Left cardiac atrium (tissue), 4 donors: ENCODE data around the gene A2M. TPM values are rescaled to one million over a fixed set of nuclear protein-coding genes. Genes with fewer than 3 reads are reported as not detected.

Experiments used
- ATAC-seq, 2 donors: fragments of 200-7000 bp; cut with Tn5 transposase; one replicate each; pipeline ENCODE4 v1.9.1; 2020; ENCODE audit warnings: mild to moderate bottlenecking in 2 of 2, moderate library complexity in 2 of 2
- DNase-seq: peaks from one replicate; pipeline ENCODE4 v3.0.0-alpha.2; 2020
- intact Hi-C, 2 donors: fragments of 100-400 bp; cut with DNase I; formaldehyde crosslinking; loops; one replicate each; pipeline versions ENCODE4 v1.14.1 to v1.15.1; 2022 to 2023
- total RNA-seq, 2 donors: library from RNA; stranded (reverse); fragmentation: NEBNext Ultra II Directional; extraction: Animal tissue kit (Norgen Biotek cat#: 25700); gene quantifications; one replicate each; pipeline ENCODE4 v1.2.1, GENCODE V29; 2021
- donor health status: DM: no; HTN: yes; CAD: no.
- donor health status: DM: no; HTN: yes; CAD: no; lungs with severe emphysema.
- donor health status: DM: yes; HTN: yes; CAD: no.
- donor health status: Dilated cardiomyopathy.

The A2M gene
- total RNA-seq, 2 donors from 2014 or later = 634 to 687 TPM

- DNase-seq (no peak), ATAC-seq (no peak)
- intact Hi-C loops = no loop called here
Measured at GRCh38 chr12:9024512-9024911, 91.2 kb downstream of the A2M start.

- ATAC-seq = no peak
- no peak for DNase-seq
- intact Hi-C loops = no loop called here
Measured at GRCh38 chr12:9022592-9022991, 93.1 kb downstream of the A2M start.

Other genes with a start within 250 kb of the A2M start
- 10 to 100 TPM; 20.1 to 20.3 TPM for gene PHC1, start 201.4 kb downstream of the A2M start, total RNA-seq
- gene M6PR, start 166.3 kb downstream of the A2M start, total RNA-seq = 100 to 1,000 TPM in 1 of 2 donors, 10 to 100 TPM in 1; 90.0 to 104 TPM
- gene KLRG1, start 126.4 kb downstream of the A2M start, total RNA-seq = 1 to 10 TPM; 3.1 to 7.7 TPM
- under 1 TPM; 0.42 to 0.68 TPM for gene PZP, start 92.5 kb upstream of the A2M start, total RNA-seq